ENCODE data around the gene FBXL17. TPM values are rescaled to one million over a fixed set of nuclear protein-coding genes. Genes with fewer than 3 reads are reported as not detected.

Gene FBXL17
- total RNA-seq, 1 donor from 2014 or later: 4.2 TPM

- no peak overlapping the region for H3K4me3 ChIP-seq (ENCODE audit: low read depth, low read length)
- no peak for DNase-seq (ENCODE audit: low read depth)
- TF ChIP-seq CTCF (conservative IDR thresholded peaks at IDR 0.05; ENCODE audit: low read depth, low read length): no peak
Observed at GRCh38 chr5:108340131-108340530, 41.8 kb downstream of the FBXL17 start.

GRCh38 chr5:108339220-108339619 is 42.7 kb downstream of the FBXL17 start:
- DNase-seq (ENCODE audit: low read depth): no peak
- no peak for TF ChIP-seq CTCF (conservative IDR thresholded peaks at IDR 0.05; ENCODE audit: low read depth, low read length)
- no peak overlapping the region for H3K4me3 ChIP-seq (ENCODE audit: low read depth, low read length)

GRCh38 chr5:108334225-108334624 is 47.7 kb downstream of the FBXL17 start:
- DNase-seq (ENCODE audit: low read depth): no peak
- no peak overlapping the region for H3K4me3 ChIP-seq (ENCODE audit: low read depth, low read length)
- no peak for TF ChIP-seq CTCF (conservative IDR thresholded peaks at IDR 0.05; ENCODE audit: low read depth, low read length)

- no peak for TF ChIP-seq CTCF (conservative IDR thresholded peaks at IDR 0.05; ENCODE audit: low read depth, low read length)
- DNase-seq (ENCODE audit: low read depth): no peak
- no peak overlapping the region for H3K4me3 ChIP-seq (ENCODE audit: low read depth, low read length)
Observed at GRCh38 chr5:108326982-108327381, 54.9 kb downstream of the FBXL17 start.

- DNase-seq (ENCODE audit: low read depth): no peak
- H3K4me3 ChIP-seq (ENCODE audit: low read depth, low read length): no peak overlapping the region
- no peak for TF ChIP-seq CTCF (conservative IDR thresholded peaks at IDR 0.05; ENCODE audit: low read depth, low read length)
Observed at GRCh38 chr5:108324886-108325285, 57.0 kb downstream of the FBXL17 start.

- no peak for DNase-seq (ENCODE audit: low read depth)
- no peak overlapping the region for H3K4me3 ChIP-seq (ENCODE audit: low read depth, low read length)
- TF ChIP-seq CTCF (conservative IDR thresholded peaks at IDR 0.05; ENCODE audit: low read depth, low read length): no peak
Observed at GRCh38 chr5:108321341-108321740, 60.6 kb downstream of the FBXL17 start.

- no peak for TF ChIP-seq CTCF (conservative IDR thresholded peaks at IDR 0.05; ENCODE audit: low read depth, low read length)
- no peak for DNase-seq (ENCODE audit: low read depth)
- no peak overlapping the region for H3K4me3 ChIP-seq (ENCODE audit: low read depth, low read length)
Observed at GRCh38 chr5:108320231-108320630, 61.7 kb downstream of the FBXL17 start.

Data from epithelial cell of proximal tubule (primary cell).